Epithelial cell of proximal tubule (primary cell): Measurements from ENCODE around the gene SYMPK. TPM values are rescaled to one million over a fixed set of nuclear protein-coding genes. Genes with fewer than 3 reads are reported as not detected.

Experiments used
- DNase-seq: peaks from one replicate; pipeline ENCODE4 v3.0.0-alpha.2; 2011; ENCODE audit warnings: low read depth
- H3K4me3 ChIP-seq: 2 replicates; pipeline ENCODE4 v1.5.1; 2011; ENCODE audit warnings: low read depth, mild to moderate bottlenecking, low read length
- total RNA-seq: library from RNA; depleted of rRNA; stranded (reverse); fragments of >200 nt; gene quantifications from 2 replicates; pipeline ENCODE4 v1.2.3, GENCODE V29; 2015
- TF ChIP-seq, protein P1 (sequence below): conservative IDR thresholded peaks from 2 replicates; pipeline ENCODE4 v1.5.1; 2012; ENCODE audit warnings: low read depth, mild to moderate bottlenecking, low read length

Gene SYMPK
- total RNA-seq, 1 donor from 2014 or later: 22.9 TPM

DNA sequence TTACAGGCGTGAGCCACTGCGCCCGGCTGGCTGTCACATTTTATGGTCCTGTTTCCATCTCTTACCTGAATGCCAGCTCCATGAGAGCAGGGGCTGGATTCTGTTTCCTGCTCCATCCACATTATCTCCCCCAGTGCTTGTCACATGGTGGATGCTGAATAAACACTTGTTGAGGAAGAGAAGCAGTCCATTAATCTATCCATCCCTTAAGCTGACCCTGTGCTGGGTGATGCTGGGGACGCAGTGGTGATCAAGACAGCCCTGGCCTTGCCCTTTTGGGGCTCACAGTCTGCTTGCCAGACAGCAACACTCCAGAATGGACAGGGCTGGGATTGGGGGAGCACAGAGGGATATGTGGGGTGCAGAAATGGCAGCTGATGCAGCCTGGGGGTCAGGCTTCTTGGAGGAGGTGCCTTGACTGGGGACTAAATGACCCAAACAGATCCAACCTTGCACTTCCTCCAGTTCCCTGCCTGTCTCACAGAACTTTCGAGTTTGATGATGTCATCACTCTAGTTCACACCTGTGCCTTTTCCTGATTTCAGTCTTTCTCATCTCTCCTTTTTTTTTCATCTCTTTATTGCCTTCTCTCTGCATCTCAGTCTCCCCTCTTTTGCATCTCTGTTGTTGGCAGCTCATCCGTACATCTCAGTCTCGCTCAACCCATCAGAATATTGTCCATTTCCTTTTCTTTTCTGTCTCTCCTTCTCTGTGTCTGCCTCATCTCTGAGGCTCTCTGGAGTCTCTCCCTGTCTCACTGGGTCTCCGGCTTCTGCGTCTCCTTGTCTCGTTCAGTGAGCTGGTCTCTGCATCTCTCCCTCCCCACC lies 18.3 kb upstream of the SYMPK start:
- no peak for DNase-seq
- no peak overlapping the region for H3K4me3 ChIP-seq
- TF ChIP-seq, protein P1, sequence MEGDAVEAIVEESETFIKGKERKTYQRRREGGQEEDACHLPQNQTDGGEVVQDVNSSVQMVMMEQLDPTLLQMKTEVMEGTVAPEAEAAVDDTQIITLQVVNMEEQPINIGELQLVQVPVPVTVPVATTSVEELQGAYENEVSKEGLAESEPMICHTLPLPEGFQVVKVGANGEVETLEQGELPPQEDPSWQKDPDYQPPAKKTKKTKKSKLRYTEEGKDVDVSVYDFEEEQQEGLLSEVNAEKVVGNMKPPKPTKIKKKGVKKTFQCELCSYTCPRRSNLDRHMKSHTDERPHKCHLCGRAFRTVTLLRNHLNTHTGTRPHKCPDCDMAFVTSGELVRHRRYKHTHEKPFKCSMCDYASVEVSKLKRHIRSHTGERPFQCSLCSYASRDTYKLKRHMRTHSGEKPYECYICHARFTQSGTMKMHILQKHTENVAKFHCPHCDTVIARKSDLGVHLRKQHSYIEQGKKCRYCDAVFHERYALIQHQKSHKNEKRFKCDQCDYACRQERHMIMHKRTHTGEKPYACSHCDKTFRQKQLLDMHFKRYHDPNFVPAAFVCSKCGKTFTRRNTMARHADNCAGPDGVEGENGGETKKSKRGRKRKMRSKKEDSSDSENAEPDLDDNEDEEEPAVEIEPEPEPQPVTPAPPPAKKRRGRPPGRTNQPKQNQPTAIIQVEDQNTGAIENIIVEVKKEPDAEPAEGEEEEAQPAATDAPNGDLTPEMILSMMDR: no peak

DNA sequence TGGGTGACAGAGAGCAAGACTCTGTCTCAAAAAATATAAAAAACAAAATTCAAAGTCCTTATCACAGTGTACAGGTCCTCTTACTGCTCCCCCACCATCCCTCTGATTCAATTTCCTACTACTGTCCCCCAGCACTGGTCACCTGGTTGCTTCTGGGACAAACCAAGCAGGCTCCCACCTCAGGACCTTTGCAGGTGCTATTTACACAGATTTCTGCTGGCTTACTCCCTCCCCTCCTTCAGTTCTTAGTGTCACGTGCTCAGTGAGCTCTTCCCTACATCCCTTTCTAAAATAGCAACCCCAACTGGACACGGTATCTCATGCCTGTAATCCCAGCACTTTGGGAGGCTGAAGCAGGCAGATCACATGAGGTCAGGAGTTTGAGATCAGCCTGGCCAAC lies 17.0 kb upstream of the SYMPK start:
- TF ChIP-seq, protein P1: no peak
- no peak for DNase-seq
- no peak overlapping the region for H3K4me3 ChIP-seq

DNA sequence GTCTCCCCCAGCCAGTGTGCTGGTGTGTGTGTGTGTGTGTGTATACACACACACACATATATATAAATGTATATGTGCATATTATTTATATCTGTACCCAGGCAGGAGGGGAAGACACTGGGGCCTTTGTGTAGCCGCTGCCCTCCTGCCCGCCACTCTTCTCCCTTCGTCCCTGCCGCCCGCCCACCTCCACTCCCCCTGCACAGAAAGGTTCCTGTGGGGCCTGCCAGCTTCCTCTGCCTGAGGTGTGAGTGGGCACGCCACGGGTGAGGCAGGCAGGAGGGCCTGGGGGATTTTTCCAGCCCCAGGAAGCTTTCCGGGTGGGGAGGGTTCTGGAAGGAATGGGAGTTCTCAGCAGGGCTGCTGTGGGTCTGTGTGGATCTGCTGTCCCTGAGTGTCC lies 16.1 kb upstream of the SYMPK start:
- TF ChIP-seq, protein P1: no peak
- H3K4me3 ChIP-seq: no peak overlapping the region
- DNase-seq: no peak

DNA sequence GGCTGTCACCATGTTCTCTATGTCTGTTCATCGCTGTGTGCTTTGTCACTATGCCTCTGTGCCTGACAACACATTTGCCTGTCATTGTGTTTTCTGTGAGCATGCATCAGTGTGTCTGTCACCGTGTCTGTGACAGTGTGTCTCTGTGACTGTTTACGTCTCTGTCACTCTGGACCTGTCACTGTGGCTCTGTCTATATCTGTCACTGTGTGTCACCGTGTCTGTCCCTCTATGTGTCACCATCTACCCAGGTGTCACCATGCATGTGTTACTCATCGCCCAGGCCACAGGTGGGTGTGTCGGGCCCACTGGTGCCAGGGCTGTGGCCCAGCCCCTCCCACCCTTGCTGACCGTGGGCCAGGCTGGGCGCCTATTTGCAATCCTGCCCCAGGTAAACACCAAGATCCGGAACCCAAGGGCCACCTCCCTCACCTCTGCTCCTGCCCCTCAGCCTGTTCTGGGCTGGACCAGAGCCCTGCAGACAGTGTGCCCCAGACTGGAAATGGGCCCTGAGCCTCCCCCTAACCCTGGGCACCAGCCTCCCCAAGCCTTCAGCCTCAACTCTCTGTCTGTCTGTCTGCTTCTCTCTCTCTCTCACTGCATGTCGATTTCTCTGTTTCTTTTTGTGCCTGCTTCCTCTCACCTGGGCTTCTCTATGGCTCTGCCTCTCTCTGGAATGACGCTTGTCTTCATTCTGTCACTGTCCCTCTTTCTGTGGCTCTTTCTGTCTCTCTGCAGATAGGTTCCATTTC lies 15.3 kb upstream of the SYMPK start:
- no peak for DNase-seq

DNA sequence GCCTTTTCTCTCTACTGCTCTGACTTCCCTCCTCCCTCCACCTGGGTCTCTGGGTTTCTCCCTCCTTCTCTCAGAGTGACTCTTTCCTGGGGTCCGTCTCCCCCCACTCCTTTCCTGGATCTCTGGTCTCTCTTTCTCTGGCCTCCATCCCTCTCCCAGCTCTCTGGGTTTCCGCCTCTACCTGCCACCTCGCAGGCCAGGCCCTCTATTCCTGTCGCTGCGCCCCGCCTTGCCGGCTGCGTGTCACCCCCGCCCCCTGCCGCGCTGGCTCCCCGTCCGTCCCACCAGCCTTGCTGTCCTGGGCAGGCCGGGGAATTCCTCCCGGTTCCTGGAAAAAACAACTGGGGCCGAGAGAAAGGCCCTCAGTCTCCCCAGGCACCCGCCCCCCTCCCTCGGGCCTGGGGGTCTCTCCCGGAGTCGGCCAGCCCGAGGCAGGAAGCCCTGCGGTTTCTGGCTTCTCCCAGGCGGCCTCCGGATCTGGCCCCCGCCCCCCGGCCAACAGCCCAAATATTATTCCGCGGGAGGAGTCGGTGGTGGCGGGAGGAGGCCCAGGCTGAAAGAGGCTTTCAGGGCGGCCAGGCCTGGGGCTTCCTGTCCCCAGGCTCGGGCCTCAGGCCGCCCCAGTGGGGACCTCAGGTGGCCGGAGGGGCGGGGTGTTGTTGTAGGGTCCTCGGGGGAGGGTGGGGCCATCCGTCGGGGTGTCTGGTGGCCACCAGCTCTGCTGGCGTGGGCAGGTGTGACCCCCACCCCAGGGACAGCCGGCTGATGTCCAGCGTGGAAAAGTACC lies 13.7 kb upstream of the SYMPK start:
- H3K4me3 ChIP-seq: no peak overlapping the region
- TF ChIP-seq, protein P1: no peak
- no peak for DNase-seq

More for the DNA sequence above, 15.3 kb upstream of the SYMPK start:
- TF ChIP-seq, protein P1: no peak
- H3K4me3 ChIP-seq: no peak overlapping the region

DNA sequence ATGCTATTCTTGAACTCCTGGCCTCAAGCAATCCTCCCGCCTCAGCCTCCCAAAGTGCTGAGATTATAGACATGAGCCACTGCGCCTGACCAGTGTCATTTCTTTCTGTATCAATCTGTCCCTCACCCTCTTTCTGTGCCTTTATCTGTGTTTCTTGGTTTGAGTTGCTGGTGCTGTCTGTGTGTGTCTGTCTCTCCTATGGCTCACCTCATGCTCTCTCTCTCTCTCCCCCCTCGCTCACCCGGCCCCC lies 13.1 kb upstream of the SYMPK start:
- TF ChIP-seq, protein P1: no peak

More for the DNA sequence above, 13.1 kb upstream of the SYMPK start:
- H3K4me3 ChIP-seq: no peak overlapping the region
- no peak for DNase-seq
